Measurements from ENCODE around the gene MOB1B.
A peak's percentile ranks its signal among the peaks of the same experiment; 100 is the strongest.
"Not testable (repeated sequence)": the region's sequence is repeated elsewhere in the genome, so short reads cannot be mapped to it uniquely, and the experiment has no call there.

Gene MOB1B

GRCh38 chr4:70901984-70902576 lies at the start of gene MOB1B:
Gene MOB1B, plus strand, starts transcription at chr4:70902369. Its CDS starts 168 bp downstream, at chr4:70902537.
- DNase-seq (ENCODE audit: low read depth): peak; percentile 71

GRCh38 chr4:70855464-70855863 lies 46.7 kb upstream of the MOB1B start:
- no peak for DNase-seq (ENCODE audit: low read depth)

GRCh38 chr4:70858454-70858853 lies 43.7 kb upstream of the MOB1B start:
- DNase-seq (ENCODE audit: low read depth): no peak

- DNase-seq (ENCODE audit: low read depth): no peak
These were observed 43.1 kb upstream of the MOB1B start for GRCh38 chr4:70859066-70859465.

- DNase-seq (ENCODE audit: low read depth): no peak
These were observed 38.9 kb upstream of the MOB1B start for GRCh38 chr4:70863099-70863790.

- no peak for DNase-seq (ENCODE audit: low read depth)
These were observed 33.4 kb upstream of the MOB1B start for GRCh38 chr4:70868778-70869177.

GRCh38 chr4:70873216-70873615 lies 29.0 kb upstream of the MOB1B start:
- no peak for DNase-seq (ENCODE audit: low read depth)

- no peak for DNase-seq (ENCODE audit: low read depth)
These were observed 27.7 kb upstream of the MOB1B start for GRCh38 chr4:70874268-70875156.

- DNase-seq (ENCODE audit: low read depth): no peak
These were observed 24.6 kb upstream of the MOB1B start for GRCh38 chr4:70877556-70877955.

GRCh38 chr4:70880739-70881138 lies 21.4 kb upstream of the MOB1B start:
- DNase-seq (ENCODE audit: low read depth): no peak

- DNase-seq (ENCODE audit: low read depth): no peak
These were observed 17.0 kb upstream of the MOB1B start for GRCh38 chr4:70885174-70885573.

GRCh38 chr4:70892086-70892769 lies 9.9 kb upstream of the MOB1B start:
- no peak for DNase-seq (ENCODE audit: low read depth)

GRCh38 chr4:70893790-70894189 lies 8.4 kb upstream of the MOB1B start:
- no peak for DNase-seq (ENCODE audit: low read depth)

GRCh38 chr4:70895405-70895804 lies 6.8 kb upstream of the MOB1B start:
- DNase-seq (ENCODE audit: low read depth): no peak

- no peak for DNase-seq (ENCODE audit: low read depth)
These were observed 6.2 kb upstream of the MOB1B start for GRCh38 chr4:70895811-70896491.

- not testable (repeated sequence) for DNase-seq (ENCODE audit: low read depth)
These were observed 3.6 kb upstream of the MOB1B start for GRCh38 chr4:70898581-70898980.

- no peak for DNase-seq (ENCODE audit: low read depth)
These were observed 574 bp upstream of the MOB1B start for GRCh38 chr4:70901607-70901983.

GRCh38 chr4:70902577-70903290 lies 565 bp downstream of the MOB1B start:
- DNase-seq (ENCODE audit: low read depth): no peak

- no peak for DNase-seq (ENCODE audit: low read depth)
These were observed 1.1 kb downstream of the MOB1B start for GRCh38 chr4:70903291-70903603.

- no peak for DNase-seq (ENCODE audit: low read depth)
These were observed 6.9 kb downstream of the MOB1B start for GRCh38 chr4:70908993-70909556.

GRCh38 chr4:70914000-70914399 lies 11.8 kb downstream of the MOB1B start:
- DNase-seq (ENCODE audit: low read depth): no peak

Data from stimulated activated CD8-positive, alpha-beta memory T cell treated with anti-CD3 and anti-CD28 coated beads, Interleukin-12 subunit alpha, Interleukin-12 subunit beta, amount 100 ng/mL, for 4 hours (primary cell).